NCI-H2107 treated with DMSO at 0.1 percent for 48 hours (cell line): ENCODE results near the gene SLC4A4.
"Not testable (repeated sequence)": the region's sequence is repeated elsewhere in the genome, so short reads cannot be mapped to it uniquely, and the experiment has no call there.

Source experiments
- DNase-seq: peaks from one replicate; lab custom pipeline; 2025; ENCODE audit not compliant: unreplicated experiment; lab: John Stamatoyannopoulos, UW

SLC4A4 gene

GRCh38 chr4:71406459-71406963 lies 67.7 kb downstream of the SLC4A4 start:
- DNase-seq: no peak

GRCh38 chr4:71408961-71409360 lies 70.1 kb downstream of the SLC4A4 start:
- DNase-seq: not testable (repeated sequence)

- no peak for DNase-seq
Measured at GRCh38 chr4:71411981-71412380, 73.2 kb downstream of the SLC4A4 start.

GRCh38 chr4:71415491-71415890 lies 76.7 kb downstream of the SLC4A4 start:
- no peak for DNase-seq

- DNase-seq: no peak
Measured at GRCh38 chr4:71417150-71417549, 78.3 kb downstream of the SLC4A4 start.

- DNase-seq: no peak
Measured at GRCh38 chr4:71426381-71427042, 87.7 kb downstream of the SLC4A4 start.

- DNase-seq: no peak
Measured at GRCh38 chr4:71429106-71429505, 90.3 kb downstream of the SLC4A4 start.

- no peak for DNase-seq
Measured at GRCh38 chr4:71429962-71430361, 91.1 kb downstream of the SLC4A4 start.

- no peak for DNase-seq
Measured at GRCh38 chr4:71430609-71431008, 91.8 kb downstream of the SLC4A4 start.

GRCh38 chr4:71440612-71441011 lies 101.8 kb downstream of the SLC4A4 start:
- DNase-seq: no peak

GRCh38 chr4:71441186-71442169 lies 102.7 kb downstream of the SLC4A4 start:
- DNase-seq: no peak

GRCh38 chr4:71442336-71442735 lies 103.5 kb downstream of the SLC4A4 start:
- DNase-seq: no peak

- no peak for DNase-seq
Measured at GRCh38 chr4:71444395-71444794, 105.6 kb downstream of the SLC4A4 start.

GRCh38 chr4:71445811-71446210 lies 107.0 kb downstream of the SLC4A4 start:
- DNase-seq: no peak

- DNase-seq: no peak
Measured at GRCh38 chr4:71446479-71447081, 107.8 kb downstream of the SLC4A4 start.

GRCh38 chr4:71449040-71449439 lies 110.2 kb downstream of the SLC4A4 start:
- no peak for DNase-seq

- DNase-seq: no peak
Measured at GRCh38 chr4:71449878-71450277, 111.1 kb downstream of the SLC4A4 start.

- no peak for DNase-seq
Measured at GRCh38 chr4:71453531-71453930, 114.7 kb downstream of the SLC4A4 start.

- no peak for DNase-seq
Measured at GRCh38 chr4:71456841-71457240, 118.0 kb downstream of the SLC4A4 start.

- no peak for DNase-seq
Measured at GRCh38 chr4:71460371-71460770, 121.6 kb downstream of the SLC4A4 start.

- DNase-seq: no peak
Measured at GRCh38 chr4:71461422-71461821, 122.6 kb downstream of the SLC4A4 start.

- no peak for DNase-seq
Measured at GRCh38 chr4:71466775-71467174, 128.0 kb downstream of the SLC4A4 start.
